GM19468 (cell line): ENCODE results near the gene FAM47C.
"Not testable (repeated sequence)": the region's sequence is repeated elsewhere in the genome, so short reads cannot be mapped to it uniquely, and the experiment has no call there.

Experiments used
- ATAC-seq: cut with Tn5 transposase; IDR thresholded peaks from one replicate; pipeline ENCODE4 v1.9.1; 2021; ENCODE audit warnings: mild to moderate bottlenecking, moderate library complexity, moderate number of reproducible peaks; ENCODE audit not compliant: unreplicated experiment; ENCODE audit errors: extremely low read depth

The FAM47C gene

GRCh38 chrX:37008182-37008581 is at the start of gene FAM47C:
Gene FAM47C (plus strand): TSS chrX:37008366. CDS start chrX:37008411, 45 bp downstream.
- ATAC-seq: not testable (repeated sequence)

GRCh38 chrX:36961590-36961989 is 46.6 kb upstream of the FAM47C start:
- ATAC-seq: no peak

GRCh38 chrX:36963069-36963808 is 44.9 kb upstream of the FAM47C start:
- no peak for ATAC-seq

GRCh38 chrX:36963852-36964251 is 44.3 kb upstream of the FAM47C start:
- ATAC-seq: no peak

- ATAC-seq: no peak
These were observed 34.6 kb upstream of the FAM47C start for GRCh38 chrX:36973575-36973974.

- ATAC-seq: no peak
These were observed 33.3 kb upstream of the FAM47C start for GRCh38 chrX:36974911-36975310.

GRCh38 chrX:36978886-36979285 is 29.3 kb upstream of the FAM47C start:
- no peak for ATAC-seq

GRCh38 chrX:36983831-36984230 is 24.3 kb upstream of the FAM47C start:
- ATAC-seq: no peak

- not testable (repeated sequence) for ATAC-seq
These were observed 22.6 kb upstream of the FAM47C start for GRCh38 chrX:36985416-36986209.

GRCh38 chrX:36986231-36986630 is 21.9 kb upstream of the FAM47C start:
- no peak for ATAC-seq

- ATAC-seq: not testable (repeated sequence)
These were observed 21.0 kb upstream of the FAM47C start for GRCh38 chrX:36987212-36987611.

- no peak for ATAC-seq
These were observed 8.0 kb upstream of the FAM47C start for GRCh38 chrX:37000140-37000539.

- ATAC-seq: no peak
These were observed 2.3 kb downstream of the FAM47C start for GRCh38 chrX:37010496-37010895.

- not testable (repeated sequence) for ATAC-seq
These were observed 26.1 kb downstream of the FAM47C start for GRCh38 chrX:37034260-37034659.

- ATAC-seq: not testable (repeated sequence)
These were observed 28.6 kb downstream of the FAM47C start for GRCh38 chrX:37036674-37037220.

- not testable (repeated sequence) for ATAC-seq
These were observed 30.6 kb downstream of the FAM47C start for GRCh38 chrX:37038814-37039213.

GRCh38 chrX:37042956-37043885 is 35.1 kb downstream of the FAM47C start:
- ATAC-seq: not testable (repeated sequence)

- no peak for ATAC-seq
These were observed 39.6 kb downstream of the FAM47C start for GRCh38 chrX:37047776-37048175.

GRCh38 chrX:37057572-37057971 is 49.4 kb downstream of the FAM47C start:
- ATAC-seq: not testable (repeated sequence)

GRCh38 chrX:37060999-37061398 is 52.8 kb downstream of the FAM47C start:
- ATAC-seq: no peak
